Measurements from ENCODE around the gene MIOS.

GRCh38 chr7:7614018-7614741 lies 47.5 kb downstream of the MIOS start:
- TF ChIP-seq CTCF (optimal IDR thresholded peaks at IDR 0.05 in 1 of 3, IDR thresholded peaks at IDR 0.05 in 1 of 3, conservative IDR thresholded peaks at IDR 0.05 in 1 of 3; ENCODE audit: extremely low read depth in 1 of 3, insufficient read depth in 2 of 3, low read length in 3 of 3) (no peak), EZH2 (IDR thresholded peaks at IDR 0.05; ENCODE audit: low read length) (no peak)

Data from keratinocyte (primary cell).